HG03442 (cell line): ENCODE results near the gene E2F1.

Experiments used
- ATAC-seq: cut with Tn5 transposase; IDR thresholded peaks from one replicate; pipeline ENCODE4 v1.9.1; 2021; ENCODE audit warnings: mild to moderate bottlenecking, moderate library complexity; ENCODE audit not compliant: unreplicated experiment

E2F1 gene, protein sequence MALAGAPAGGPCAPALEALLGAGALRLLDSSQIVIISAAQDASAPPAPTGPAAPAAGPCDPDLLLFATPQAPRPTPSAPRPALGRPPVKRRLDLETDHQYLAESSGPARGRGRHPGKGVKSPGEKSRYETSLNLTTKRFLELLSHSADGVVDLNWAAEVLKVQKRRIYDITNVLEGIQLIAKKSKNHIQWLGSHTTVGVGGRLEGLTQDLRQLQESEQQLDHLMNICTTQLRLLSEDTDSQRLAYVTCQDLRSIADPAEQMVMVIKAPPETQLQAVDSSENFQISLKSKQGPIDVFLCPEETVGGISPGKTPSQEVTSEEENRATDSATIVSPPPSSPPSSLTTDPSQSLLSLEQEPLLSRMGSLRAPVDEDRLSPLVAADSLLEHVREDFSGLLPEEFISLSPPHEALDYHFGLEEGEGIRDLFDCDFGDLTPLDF

DNA sequence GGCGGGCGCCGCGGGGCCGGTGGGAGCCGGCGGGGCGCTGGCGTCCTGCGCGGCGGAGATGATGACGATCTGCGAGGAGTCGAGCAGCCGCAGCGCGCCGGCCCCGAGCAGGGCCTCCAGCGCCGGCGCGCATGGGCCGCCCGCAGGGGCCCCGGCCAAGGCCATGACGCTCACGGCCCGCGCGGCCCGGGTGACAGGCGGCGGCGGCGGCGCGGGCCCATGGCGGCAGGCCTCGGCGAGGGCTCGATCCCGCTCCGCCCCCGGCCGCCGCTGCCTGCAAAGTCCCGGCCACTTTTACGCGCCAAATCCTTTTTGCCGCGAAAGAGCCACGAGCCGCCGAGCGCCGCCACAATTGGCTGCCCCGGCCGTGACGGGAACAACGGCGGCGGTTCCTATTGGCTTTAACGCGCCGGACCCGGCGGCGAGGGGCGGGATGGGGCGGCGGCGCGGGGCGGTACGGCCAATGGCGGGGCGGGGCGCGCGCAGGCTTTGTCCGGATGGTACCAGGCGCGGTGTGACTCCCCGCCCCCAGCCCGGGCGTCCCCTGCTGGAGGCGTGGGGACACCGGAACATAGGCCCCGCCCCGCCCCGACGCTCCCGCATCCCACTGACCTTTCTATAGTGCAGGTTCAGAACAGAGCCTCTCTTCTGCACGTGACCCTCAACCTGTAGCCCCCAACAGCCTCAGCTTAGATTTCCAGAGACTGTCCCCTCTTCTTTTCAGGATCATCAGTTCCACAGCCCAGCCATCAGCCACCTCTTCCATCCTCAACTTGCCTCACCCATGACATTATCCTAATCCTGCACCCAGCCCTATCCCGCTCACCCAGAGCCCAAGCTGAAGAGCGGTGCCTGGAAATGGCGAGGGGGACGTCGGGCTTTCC lies at the start of gene E2F1:
Gene E2F1 (minus strand): TSS at position 286 of the 884 bp plus-strand sequence. CDS start 121 bp downstream, at position 165.
- ATAC-seq, result peak; percentile 75

DNA sequence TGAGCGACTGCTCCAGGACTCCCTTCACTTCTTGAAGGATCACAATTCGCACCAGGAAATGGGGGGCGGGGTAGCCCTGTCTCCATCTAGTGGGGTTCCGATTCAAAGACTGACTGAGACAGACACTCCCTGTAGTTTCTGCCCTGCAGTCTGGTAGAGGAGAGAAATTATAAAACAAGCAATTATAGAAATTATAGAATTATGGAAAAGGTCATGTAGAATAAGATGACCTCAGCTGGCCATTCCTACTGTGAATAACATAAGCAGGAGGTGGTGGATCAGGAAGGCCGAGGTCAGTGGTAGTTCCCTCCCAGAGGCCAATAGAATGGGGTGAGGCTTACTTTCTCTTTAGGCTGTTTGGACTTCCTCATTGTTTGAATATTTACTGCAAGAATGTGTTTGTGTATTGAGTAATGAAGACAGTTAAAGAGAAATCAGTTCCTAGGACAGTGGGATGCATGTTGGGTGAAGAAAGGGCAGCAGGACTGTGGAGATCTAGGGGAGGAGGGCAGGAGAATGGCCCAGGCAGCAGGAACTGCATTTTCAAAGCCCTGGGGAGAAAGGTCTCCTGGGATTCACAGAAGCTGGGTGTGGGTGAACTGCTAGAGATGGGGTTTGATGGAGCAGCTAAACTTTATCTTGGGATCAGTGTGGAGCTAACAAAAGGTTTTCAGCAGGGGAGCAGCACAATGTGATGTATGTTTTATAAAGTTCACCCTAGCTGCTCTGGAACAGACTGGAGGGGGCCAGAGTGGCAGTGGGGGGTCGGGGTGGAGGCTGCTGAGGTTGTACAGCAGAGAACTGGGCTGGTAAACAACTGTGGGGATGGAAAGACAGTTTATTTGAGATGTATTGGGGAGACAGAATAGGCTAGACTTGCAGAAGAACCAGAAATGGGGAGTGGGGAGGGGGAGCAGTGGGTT lies 47.7 kb upstream of the E2F1 start:
- no peak for ATAC-seq

DNA sequence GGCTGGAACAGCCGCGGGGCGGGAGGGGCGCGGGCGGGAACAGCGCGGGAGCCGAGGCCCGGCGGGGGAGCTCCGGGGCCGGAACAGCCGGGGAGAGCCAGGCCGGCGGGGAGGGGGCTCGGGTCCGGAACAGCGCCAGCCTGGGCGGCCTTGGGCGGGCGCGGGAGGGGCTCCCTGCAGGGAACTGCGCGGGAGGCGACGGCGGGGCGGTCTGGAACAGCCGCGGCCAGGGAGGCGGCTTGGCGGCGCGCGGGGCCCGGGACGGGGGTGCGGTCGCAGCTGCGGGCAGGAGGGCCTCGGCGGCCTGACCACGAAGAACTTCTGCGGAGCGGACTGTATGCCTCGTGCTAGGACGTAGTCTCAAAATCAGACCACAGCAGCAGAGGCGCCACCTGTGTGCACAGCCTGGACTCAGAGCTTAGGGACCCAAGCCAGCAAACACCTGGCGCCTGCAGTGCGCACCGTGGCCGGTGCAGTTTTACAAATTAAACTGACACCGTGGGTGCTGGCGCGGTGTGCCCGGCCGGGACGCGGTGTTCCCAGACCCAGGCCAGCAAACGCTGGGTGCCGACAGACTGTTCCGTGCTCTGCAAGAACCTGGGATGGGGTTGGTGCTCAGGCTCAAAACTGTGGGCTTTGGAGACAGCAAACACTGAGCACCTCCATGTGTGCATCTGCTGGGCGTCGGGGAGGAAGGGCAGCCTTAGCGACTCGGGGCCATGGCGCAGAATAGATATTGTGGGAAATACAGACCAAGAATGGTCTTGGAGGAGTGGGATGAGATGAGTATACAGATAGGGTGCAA lies 46.2 kb upstream of the E2F1 start:
- peak; percentile 42 for ATAC-seq

DNA sequence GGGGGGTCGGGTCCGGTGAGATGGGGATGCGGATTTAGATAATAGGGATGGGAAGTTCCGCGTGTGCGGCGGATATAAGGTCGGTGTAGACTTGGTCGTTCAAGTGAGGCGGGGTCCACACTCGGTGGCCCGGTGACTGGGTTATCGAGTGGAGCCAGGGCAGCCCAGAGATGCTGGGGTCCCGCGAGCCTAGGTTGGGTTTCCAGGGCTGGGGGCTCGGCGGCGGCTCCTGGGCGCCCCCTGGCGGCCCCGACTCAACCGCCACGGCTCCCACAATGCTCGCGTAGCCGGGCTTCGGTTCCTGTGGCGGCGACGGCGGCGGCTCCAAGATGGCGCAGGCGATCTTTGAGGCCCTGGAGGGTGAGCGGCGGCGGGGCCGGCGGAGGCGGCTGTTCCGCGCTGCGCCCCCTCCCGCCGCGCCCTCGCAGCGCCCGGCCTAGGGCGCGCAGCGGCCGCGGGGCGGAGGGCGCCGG lies 45.5 kb upstream of the E2F1 start, which contains the start of gene ZNF341:
Gene ZNF341 (plus strand): TSS at position 304 of the 473 bp plus-strand sequence. CDS start 26 bp downstream, at position 330.
- ATAC-seq, result peak; percentile 76

DNA sequence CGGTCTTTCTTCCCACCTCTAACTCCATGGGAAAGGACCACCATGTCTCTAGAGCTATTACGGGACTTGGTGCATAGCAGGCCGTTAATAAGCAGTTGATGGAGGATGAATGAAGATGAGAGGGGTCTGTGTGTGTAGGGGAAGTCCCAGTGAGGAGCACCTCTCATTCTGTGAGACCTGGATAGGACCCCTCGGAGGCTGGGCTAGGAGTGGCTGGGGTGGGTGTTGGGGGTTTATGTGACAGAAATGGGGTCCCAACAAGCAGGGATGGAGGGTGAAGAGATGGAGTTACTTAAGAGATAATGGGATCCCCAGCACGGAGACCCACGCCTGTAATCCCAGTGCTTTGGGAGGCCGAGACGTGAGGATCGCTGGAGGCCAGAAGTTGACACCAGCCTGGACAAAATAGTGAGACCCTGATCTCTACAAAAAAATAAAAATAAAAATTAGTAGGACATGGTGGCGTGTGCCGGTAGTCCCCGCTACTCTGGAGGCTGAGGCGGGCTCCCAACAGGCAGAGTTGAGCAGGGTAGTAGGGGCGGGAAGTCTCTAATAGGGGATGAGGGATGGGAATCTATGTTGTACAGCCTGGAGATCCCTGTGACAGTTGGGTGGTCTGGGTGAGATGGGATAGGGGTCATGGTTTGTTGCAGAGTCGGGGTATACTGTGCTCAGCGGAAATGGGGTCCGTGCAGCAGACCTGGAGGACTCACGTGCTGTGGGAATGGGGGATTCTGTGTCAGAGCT lies 44.9 kb upstream of the E2F1 start:
- ATAC-seq, result no peak

DNA sequence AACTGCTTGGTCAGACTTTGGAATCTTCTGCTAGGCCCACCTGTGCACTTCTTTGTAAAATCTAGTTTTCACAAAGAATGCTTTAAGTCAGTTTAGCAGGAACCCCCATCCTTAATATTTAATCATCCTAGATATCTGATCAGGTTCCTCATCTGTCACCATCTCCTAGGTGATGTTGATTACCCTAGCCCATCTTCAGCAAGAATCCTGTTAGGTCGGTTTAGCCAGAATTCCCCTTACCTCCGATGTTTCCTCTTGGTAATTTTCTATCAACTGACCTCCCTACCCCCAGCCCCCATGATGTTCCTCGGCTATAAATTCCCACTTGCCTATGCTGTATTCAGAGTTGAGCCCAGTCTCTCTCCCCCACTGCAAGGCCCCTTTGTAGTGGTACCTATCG lies 42.9 kb upstream of the E2F1 start:
- ATAC-seq, result no peak

DNA sequence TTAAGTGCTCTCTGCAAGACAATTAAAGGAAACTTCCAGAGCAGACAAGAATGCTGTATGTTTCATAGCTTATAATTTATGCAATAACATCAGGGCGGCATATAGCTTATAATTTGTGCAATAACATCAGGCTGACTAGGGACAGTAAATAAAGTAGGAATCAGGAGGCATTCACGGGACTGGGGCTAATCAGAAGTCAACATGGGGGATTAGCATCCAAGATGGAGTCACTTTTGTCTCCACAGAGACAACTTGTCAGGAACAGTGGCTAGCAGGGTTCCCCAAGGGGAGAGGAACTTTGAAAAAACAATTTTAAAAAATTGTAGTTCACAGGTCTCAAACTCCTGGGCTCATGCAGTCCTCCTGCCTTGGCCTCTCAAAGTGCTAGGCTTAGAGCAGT lies 42.3 kb upstream of the E2F1 start:
- ATAC-seq, result no peak

DNA sequence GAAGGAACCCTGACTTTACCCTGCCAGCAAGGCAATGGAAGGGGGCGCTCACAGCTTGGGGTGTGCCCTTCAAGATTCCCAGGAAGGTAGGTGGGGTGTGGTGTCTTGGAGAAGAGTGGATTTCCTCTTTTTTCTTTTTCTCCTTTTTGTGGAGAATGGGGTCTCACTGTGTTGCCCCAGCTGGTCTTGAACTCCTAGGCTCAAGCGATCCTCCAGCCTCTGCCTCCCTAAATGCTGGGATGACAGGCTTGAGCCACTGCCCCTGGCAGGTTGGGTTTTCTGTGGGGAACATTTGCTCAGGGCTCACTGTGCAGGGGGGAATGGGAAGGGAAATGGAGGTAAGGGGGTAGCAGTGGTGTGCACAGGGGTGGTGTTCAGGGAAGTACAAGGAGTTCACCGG lies 41.6 kb upstream of the E2F1 start:
- ATAC-seq, result no peak

DNA sequence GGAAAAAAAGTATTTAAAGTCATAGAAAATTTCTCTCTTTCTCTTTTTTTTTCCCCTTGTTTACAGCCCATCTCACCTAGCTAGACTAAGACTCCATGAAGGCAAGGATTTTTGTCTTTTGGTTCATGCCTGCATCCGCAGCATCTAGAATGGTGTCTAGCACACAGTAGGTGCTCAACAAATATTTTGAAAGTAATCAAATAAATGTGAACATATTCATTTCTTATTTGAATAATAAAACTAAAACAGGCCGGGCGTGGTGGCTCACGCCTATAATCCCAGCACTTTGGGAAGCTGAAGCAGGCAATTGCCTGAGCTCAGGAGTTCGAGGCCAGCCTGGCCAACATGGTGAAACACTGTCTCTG lies 40.9 kb upstream of the E2F1 start:
- no peak for ATAC-seq

DNA sequence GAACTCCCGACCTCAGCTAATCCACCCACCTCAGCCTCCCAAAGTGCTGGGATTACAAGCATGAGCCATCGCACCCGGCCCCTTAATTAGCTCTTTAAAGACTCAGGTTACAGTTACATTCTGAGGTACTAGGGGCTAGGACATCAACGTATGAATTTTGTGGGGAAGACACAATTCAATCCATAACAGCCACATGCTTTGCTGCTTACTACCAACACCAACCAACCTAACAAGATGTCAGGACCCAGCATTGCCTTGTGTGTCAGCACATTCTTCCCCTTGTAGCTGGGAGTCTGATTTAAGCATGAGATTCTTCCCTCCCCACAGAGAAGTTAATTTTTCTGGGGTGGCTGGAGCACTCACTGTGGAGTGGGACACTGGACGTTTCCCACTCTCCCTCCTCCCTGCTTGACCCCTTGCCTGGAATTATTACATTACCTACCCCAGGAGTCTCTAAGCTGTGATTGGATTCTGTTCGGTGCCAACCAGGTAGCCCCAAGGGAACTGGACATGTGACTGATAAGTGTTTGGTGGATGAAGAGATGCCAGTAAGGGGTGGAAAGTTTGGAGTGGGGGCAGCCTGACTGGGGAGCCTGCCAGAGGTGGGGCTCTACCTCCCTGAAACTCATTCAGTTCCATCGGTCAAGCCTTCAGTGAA lies 39.6 kb upstream of the E2F1 start:
- no peak for ATAC-seq

DNA sequence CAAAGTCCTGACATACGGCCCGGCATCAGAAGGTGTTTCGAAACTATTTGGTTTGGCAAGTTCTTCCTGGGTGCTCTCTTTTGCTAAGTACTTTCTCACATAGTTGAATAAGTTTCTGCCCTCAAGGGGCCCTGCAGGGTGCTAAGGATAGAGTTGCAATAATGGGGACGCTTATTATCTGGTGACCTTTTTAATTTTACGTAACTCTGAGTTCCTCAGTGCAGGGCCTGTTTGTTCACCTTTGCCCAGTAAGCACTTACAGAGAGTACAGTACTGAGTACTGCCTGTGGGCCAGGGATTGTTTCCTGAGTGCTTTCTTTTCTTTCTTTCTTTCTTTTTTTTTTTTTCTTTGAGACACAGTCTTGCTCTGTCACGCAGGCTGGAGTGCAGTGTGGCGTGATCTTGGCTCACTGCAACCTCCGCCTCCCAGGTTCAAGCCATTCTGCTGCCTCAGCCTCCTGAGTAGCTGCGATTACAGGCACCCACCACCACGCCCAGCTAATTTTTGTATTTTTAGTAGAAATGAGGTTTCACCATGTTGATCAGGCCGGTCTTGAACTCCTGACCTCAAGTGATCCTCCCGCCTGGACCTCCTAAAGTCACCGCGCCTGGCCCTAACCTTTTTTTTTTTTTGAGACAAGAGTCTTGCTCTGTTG lies 38.4 kb upstream of the E2F1 start:
- no peak for ATAC-seq

DNA sequence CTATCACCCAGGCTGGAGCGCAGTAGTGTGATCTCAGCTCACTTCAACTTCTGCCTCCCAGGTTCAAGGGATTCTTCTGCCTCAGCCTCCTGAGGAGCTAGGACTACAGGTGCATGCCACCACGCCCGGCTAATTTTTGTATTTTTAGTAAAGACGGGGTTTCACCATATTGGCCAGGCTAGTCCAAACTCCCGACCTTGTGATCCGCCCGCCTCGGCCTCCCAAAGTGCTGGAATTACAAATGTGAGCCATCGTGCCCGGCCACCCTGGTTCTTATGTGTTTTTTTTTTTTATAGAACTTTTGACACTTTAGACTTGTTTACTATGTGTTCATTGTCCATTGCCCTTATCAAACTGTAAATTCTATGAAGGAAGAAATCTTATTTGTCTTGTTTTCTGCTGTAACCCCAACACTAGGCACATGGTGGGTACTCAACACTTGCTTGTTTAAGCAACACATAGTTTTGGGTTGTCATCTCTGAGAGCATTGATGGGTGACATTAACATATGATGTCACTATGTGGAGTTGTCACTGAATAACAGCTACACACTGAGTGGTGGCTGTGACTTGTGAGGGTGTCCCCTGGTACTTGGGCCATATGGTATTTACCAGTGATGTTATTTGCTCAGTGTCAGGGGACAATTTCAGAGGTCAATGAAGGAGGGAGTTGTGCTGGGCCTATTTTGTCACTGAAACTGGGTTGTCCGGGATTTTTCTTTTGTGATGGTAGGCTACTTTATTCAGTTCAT lies 35.4 kb upstream of the E2F1 start:
- ATAC-seq, result no peak

DNA sequence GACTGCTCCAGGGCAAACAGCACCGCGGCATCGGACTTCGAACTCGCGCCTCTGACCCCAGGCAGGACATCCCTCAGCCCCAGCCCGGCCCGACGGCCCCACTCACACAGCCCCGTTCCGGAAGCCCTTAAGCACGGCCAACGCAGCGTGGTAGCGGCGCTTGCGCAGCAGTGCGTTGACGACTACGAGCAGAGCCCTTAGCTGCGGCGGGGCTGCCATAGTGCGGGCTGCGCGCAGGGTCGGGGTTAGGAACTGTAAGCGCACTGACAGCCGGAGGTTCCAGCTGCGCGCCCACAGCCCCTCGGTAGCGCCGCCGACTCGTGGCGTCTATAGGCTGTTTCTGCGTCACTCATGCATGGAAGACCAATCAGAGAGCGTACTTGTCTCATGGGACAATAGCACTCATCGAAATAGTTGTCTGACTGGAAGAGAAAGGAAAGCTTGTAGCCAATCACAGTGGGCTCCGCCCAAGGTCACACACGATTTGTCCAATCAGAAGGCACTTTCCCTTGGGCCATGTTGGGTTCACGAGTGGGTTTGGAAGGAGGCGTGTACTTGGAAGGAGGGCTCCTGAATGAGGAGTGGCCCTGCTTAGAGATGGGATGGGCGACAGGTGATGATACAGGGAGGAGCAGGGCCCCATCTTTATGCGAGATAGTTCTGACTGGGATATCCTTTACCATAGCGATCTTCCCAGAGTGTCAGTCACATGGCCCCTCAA lies 34.0 kb upstream of the E2F1 start, which contains the start of gene PXMP4:
Gene PXMP4 (minus strand): TSS at position 322 of the 721 bp plus-strand sequence. CDS start 103 bp downstream, at position 219.
- peak; percentile 96 for ATAC-seq

DNA sequence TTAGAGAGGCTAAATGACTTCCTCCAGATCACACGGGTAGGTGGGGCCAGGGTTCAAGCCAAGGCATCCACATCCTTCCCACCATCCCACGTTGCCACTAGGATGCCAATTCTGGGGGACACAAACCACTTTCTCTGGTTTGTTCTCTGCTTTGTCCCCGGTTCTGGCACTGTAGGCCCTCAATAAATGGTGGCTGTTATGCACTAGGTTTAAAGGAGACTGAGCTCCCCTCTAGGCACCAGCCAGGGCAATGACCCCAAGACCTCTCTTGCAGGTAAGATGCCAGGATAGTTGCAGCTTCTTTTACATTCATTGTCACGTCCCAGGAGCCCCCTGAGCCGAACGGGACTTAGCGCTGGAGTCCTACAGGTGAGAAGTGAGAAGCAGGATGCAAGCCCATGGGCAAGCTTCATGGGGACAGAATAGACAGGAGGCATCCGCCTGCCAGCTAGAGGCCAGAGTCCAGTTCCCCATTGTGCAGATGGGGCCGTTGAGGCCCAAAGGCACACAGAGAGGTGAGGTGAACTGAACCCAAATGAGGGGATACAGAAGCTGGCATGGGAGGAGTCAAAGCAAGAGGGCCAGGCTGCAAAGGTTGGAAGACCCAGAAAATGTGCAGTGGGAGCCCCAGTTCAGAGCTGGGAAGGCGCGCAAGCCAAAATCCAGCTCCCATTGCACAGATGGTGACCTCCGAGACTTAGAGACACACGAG lies 33.2 kb upstream of the E2F1 start:
- ATAC-seq, result no peak

DNA sequence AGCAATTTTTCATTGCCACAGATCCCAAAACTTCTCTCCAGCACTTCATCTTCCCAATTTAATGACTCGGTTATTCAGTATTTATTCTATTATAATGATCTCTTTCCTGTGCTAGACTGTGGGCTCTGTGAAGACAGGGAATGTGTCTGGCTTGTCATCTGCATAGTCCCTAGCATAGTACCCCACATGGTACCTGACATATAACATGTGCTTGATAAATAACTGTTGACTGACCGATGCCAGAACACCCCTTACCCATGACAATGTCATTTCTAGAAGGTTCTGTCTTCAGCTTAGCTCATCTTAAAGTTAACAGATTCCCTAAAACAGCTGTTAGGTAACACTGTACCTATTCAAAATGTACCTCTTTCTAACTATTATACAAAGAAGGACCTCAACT lies 30.3 kb upstream of the E2F1 start:
- no peak for ATAC-seq

DNA sequence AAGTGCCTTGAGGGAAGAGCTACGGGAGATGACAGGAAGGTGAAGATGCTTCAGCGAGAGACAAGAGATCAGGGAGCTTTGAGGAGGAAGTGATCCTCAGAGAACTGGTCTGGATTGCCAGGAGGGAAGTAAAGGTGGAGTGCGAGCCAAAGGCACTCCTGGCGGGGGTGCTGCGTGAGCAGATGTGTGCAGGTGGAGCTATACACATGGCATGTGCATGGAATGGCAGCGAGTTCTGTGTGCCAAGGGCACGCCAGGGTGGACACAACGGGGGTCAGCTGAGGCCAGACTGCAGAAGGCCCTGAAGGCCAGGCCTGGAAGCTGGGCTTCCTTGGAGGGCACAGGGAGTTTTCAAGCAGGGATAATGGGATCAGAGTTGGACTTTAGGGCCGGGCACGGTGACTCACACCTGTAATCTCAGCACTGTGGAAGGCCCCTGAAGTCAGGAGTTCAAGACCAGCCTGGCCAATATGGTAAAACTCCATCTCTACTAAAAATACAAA lies 27.7 kb upstream of the E2F1 start:
- no peak for ATAC-seq
